ENCODE data around the gene RAB34. TPM values are rescaled to one million over a fixed set of nuclear protein-coding genes. Genes with fewer than 3 reads are reported as not detected.

The RAB34 gene
- total RNA-seq, 1 experiment from 2014 or later = 189 TPM

DNA sequence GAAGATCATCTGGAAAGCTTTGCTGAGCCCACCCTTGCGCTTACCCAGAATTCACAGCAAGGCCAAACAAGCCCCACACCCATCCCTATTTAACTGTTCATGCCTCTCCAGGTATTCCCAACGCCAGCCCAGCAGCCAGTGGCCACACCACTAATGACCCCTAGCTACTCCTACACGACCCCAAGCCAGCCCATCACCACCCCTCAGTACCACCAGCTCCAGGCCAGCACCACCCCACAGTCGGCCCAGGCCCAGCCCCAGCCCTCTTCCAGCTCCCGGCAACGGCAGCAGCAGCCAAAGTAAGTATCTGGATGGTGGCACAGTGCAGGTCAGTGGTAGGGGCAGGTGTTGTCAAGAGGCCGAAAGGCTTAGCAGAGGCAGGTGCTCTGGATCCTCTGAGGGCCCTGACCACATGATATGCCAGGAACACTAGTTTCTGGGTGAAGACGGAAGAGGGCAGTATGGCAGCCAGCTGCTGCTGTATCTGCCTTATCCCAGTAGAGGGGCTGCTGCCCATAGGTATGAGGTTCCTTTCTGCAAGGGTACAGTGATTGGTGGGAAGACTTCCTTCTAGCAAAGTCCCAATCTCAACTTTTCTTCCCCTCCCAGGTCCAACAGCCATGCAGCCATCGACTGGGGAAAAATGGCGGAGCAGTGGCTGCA lies 16.7 kb downstream of the RAB34 start:
- Histone ChIP-seq H3K14ac (ENCODE audit: insufficient read depth, low read length) (no peak overlapping the region), H3K18ac (ENCODE audit: insufficient read length, low read depth, low read length) (no peak overlapping the region), H4K5ac (ENCODE audit: insufficient read length, low read depth, low read length) (no peak overlapping the region), H3K79me2 (ENCODE audit: insufficient read depth, low read length) (no peaks in the 10 kb centered on the region), H3K79me1 (ENCODE audit: insufficient read depth, low read depth, low read length, poor library complexity, severe bottlenecking) (no peaks in the 10 kb centered on the region), H2BK12ac (ENCODE audit: insufficient read length, low read depth, low read length) (no peak overlapping the region), H2AFZ (ENCODE audit: low read length) (no peak overlapping the region), H3K9me3 (ENCODE audit: control insufficient read depth, low read depth, low read length) (no peaks in the 10 kb centered on the region), H4K20me1 (ENCODE audit: control insufficient read depth, insufficient read depth, insufficient read length) (peaks cover 4% of the 10 kb centered on the region), H2BK5ac (ENCODE audit: insufficient read length, low read length) (no peak overlapping the region), H3K27ac (ENCODE audit: insufficient read length, low read depth, low read length) (no peak overlapping the region), H2AK5ac (ENCODE audit: insufficient read length, low read length) (no peak overlapping the region), H3K56ac (ENCODE audit: insufficient read length, low read depth, low read length) (no peak overlapping the region), H3K4me2 (ENCODE audit: insufficient read depth, insufficient read length, low read length) (no peak overlapping the region), H3T11ph (ENCODE audit: low read length) (no peak overlapping the region), H4K91ac (ENCODE audit: insufficient read length, low read depth, low read length) (no peak overlapping the region), H3K27me3 (ENCODE audit: insufficient read depth, low read length) (no peaks in the 10 kb centered on the region), H4K8ac (replicated peaks; ENCODE audit: insufficient read length, low read depth, low read length) (no peak overlapping the region), H3K23ac (ENCODE audit: insufficient read length, low read depth, low read length) (no peak overlapping the region), H3K9ac (ENCODE audit: extremely low read depth, insufficient read length, low read length) (no peak overlapping the region), H2BK20ac (ENCODE audit: low read depth, low read length, poor library complexity, severe bottlenecking) (no peak overlapping the region), H2BK120ac (ENCODE audit: low read depth, low read length, poor library complexity, severe bottlenecking) (no peak overlapping the region), H3K4me1 (ENCODE audit: insufficient read depth, low read length) (no peaks in the 10 kb centered on the region), H2BK15ac (ENCODE audit: low read depth, low read length) (no peak overlapping the region), H3K23me2 (ENCODE audit: insufficient read length, low read depth, low read length, poor library complexity, severe bottlenecking) (no peaks in the 10 kb centered on the region), H3K4ac (ENCODE audit: low read depth, low read length) (no peak overlapping the region)
- H3K27me3 Mint-ChIP-seq (ENCODE audit: low read depth) = no peaks in the 10 kb centered on the region
- WGBS (ENCODE audit: extremely low coverage, insufficient read length, low lambda C conversion rate) = no CpG with 5 or more reads among the region's 10 CpGs
- peak overlapping the region in 1 of 3 experiments; percentile 35; a peak in 2 of 7 replicates for H3K27ac Mint-ChIP-seq
- no peaks in the 10 kb centered on the region for H3K9me3 Mint-ChIP-seq
- DNase-seq = no peak
- H3K4me1 Mint-ChIP-seq = peaks cover 19 to 21% of the 10 kb centered on the region in 2 experiments
- H3K4me3 Mint-ChIP-seq = peak overlapping the region in 1 of 2 experiments; percentile 54; a peak in 1 of 5 replicates
- TF ChIP-seq, protein P1, sequence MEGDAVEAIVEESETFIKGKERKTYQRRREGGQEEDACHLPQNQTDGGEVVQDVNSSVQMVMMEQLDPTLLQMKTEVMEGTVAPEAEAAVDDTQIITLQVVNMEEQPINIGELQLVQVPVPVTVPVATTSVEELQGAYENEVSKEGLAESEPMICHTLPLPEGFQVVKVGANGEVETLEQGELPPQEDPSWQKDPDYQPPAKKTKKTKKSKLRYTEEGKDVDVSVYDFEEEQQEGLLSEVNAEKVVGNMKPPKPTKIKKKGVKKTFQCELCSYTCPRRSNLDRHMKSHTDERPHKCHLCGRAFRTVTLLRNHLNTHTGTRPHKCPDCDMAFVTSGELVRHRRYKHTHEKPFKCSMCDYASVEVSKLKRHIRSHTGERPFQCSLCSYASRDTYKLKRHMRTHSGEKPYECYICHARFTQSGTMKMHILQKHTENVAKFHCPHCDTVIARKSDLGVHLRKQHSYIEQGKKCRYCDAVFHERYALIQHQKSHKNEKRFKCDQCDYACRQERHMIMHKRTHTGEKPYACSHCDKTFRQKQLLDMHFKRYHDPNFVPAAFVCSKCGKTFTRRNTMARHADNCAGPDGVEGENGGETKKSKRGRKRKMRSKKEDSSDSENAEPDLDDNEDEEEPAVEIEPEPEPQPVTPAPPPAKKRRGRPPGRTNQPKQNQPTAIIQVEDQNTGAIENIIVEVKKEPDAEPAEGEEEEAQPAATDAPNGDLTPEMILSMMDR (conservative IDR thresholded peaks at IDR 0.05) = peak; percentile 19; the same call in 1 of the 3 replicates
- H3K36me3 Mint-ChIP-seq (ENCODE audit: insufficient read depth in 1 of 3, low read depth in 3 of 3) = peaks cover 40 to 90% (median 81%) of the 10 kb centered on the region in 3 experiments; a peak in 6 of 7 replicates

Data from H9 (cell line).